ENCODE measurements around the gene TTC31. TPM values are rescaled to one million over a fixed set of nuclear protein-coding genes. Genes with fewer than 3 reads are reported as not detected.

Gene TTC31
- total RNA-seq, 1 donor from 2014 or later = 26.1 TPM

DNA sequence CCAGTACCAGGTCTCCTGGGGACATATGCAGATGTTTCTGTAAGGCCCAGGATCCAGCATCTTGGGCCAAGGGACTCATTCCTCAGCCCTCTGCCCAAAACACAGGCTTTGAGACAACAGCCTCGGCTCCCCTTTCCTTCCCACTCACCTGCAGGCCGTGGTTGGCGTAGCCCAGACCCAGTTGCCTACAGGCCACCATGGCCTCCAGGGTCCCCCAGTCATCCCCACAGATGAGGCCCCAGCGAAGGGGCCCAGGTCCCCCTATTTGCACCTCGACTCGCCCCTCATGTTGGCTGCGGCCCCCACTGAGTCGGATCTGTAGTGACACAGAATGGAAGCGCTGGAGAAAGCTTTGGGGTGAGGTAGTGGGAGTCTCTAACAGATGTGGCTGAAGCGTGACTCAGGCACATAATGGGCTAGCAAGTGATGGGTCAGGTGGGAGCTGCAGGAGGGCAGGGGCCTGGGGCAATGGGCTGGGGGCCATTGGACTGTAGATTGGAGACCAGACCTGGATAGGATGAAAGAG lies 52.6 kb downstream of the TTC31 start:
- TF ChIP-seq, protein P1, sequence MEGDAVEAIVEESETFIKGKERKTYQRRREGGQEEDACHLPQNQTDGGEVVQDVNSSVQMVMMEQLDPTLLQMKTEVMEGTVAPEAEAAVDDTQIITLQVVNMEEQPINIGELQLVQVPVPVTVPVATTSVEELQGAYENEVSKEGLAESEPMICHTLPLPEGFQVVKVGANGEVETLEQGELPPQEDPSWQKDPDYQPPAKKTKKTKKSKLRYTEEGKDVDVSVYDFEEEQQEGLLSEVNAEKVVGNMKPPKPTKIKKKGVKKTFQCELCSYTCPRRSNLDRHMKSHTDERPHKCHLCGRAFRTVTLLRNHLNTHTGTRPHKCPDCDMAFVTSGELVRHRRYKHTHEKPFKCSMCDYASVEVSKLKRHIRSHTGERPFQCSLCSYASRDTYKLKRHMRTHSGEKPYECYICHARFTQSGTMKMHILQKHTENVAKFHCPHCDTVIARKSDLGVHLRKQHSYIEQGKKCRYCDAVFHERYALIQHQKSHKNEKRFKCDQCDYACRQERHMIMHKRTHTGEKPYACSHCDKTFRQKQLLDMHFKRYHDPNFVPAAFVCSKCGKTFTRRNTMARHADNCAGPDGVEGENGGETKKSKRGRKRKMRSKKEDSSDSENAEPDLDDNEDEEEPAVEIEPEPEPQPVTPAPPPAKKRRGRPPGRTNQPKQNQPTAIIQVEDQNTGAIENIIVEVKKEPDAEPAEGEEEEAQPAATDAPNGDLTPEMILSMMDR (IDR thresholded peaks at IDR 0.05; ENCODE audit: unreplicated experiment) = no peak
- Mint-ChIP-seq H3K27me3 (ENCODE audit: low read depth) (no peaks in the 10 kb centered on the region), H3K27ac (no peak overlapping the region), H3K36me3 (no peaks in the 10 kb centered on the region), H3K4me3 (no peak overlapping the region), H3K9me3 (no peaks in the 10 kb centered on the region), H3K4me1 (peaks cover 13% of the 10 kb centered on the region)
- DNase-seq (ENCODE audit: low spot score in 2 of 2, unreplicated experiment in 2 of 2) = no peak

DNA sequence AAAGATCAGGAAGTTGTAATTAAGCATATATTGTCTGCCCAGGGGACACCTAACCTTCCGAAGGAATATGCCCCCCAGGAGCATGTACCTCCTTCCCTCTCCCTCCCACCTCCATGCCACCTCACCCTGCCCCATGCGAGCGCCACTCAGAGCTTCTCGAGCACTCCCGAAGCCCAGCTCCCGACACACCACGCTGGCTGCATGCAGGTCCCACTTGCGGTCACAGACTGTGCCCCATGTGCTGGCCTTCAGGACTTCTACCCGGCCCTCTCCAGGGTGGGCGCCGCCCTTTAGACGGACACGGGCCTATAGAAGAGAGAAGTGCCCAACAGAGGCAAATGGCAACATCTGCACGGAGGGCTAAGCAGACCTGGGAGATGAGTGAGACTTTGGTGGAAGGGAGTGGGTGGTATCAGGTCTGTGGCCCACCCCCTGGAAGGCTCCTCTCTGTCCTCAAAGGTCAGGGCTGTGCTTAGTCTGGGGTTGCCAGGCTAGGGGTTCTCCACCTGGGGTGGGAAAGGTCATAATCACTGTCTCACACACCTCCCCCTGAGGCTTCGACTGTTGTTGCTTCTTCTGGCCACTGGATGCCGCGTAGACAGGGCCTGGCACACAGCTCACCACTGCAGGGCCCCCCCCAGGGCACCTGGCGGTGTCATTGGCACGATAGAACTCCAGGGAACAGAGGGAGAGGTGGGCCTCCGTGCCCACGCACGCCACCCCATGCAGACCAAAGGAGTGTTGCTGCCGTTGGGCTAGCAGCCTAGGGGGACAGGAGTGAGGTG lies 53.5 kb downstream of the TTC31 start:
- Mint-ChIP-seq H3K4me3 (no peak overlapping the region), H3K27me3 (ENCODE audit: low read depth) (no peaks in the 10 kb centered on the region), H3K36me3 (no peaks in the 10 kb centered on the region), H3K4me1 (peaks cover 6% of the 10 kb centered on the region), H3K27ac (no peak overlapping the region), H3K9me3 (no peaks in the 10 kb centered on the region)
- TF ChIP-seq, protein P1 (IDR thresholded peaks at IDR 0.05; ENCODE audit: unreplicated experiment) = no peak
- DNase-seq (ENCODE audit: low spot score in 2 of 2, unreplicated experiment in 2 of 2) = no peak

DNA sequence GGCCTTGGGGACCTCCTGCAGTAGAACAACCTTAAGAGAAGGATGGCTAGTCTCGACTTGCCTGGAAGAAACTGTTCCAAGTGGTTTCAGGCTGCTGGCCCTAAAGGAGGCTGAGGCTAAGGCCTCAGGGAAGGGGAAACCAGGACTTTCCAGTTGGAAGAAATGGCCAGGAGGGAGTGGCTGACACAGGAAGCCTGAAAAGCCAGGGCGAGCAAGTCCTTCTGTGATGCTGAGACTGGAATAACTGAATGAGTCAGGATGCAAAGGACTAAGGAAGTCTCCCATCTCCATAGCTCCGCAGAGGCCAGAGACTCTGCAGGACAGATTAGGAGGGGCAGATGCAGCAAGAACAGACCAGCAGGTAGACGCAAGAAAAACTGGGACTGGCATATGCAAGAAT lies 54.3 kb downstream of the TTC31 start:
- H3K27me3 Mint-ChIP-seq (ENCODE audit: low read depth) = no peaks in the 10 kb centered on the region
- no peak overlapping the region for H3K4me3 Mint-ChIP-seq
- TF ChIP-seq, protein P1 (IDR thresholded peaks at IDR 0.05; ENCODE audit: unreplicated experiment) = no peak
- peaks cover under 1% of the 10 kb centered on the region for H3K36me3 Mint-ChIP-seq
- H3K27ac Mint-ChIP-seq = no peak overlapping the region
- H3K4me1 Mint-ChIP-seq = peaks cover under 1% of the 10 kb centered on the region
- no peak for DNase-seq (ENCODE audit: low spot score in 2 of 2, unreplicated experiment in 2 of 2)
- no peaks in the 10 kb centered on the region for H3K9me3 Mint-ChIP-seq

DNA sequence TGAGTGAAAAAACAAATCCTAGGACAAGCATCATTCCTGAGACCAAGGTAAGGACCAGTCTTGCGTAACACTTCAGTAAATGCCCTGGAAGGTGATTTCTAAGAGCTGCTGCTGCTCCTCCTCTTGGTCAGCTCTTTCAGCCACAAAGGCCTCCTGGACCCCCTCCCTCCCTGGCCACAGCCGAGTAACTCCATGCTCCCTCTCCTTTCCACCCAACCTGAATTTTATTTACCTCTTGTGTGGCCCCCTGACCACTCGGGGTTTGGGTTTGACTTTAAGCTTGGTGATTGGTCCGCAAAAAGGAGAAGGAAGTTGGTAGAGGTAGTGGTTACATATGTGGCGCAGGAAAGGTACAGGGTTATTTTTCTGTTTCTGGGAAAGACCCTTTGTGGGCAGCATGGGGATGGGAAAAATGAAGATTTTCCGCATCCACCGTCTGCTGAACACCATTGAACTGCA lies 56.0 kb downstream of the TTC31 start:
- Mint-ChIP-seq H3K4me3 (no peak overlapping the region), H3K36me3 (peaks cover 3% of the 10 kb centered on the region), H3K9me3 (no peaks in the 10 kb centered on the region), H3K27ac (no peak overlapping the region), H3K27me3 (ENCODE audit: low read depth) (no peaks in the 10 kb centered on the region), H3K4me1 (no peaks in the 10 kb centered on the region)
- TF ChIP-seq, protein P1 (IDR thresholded peaks at IDR 0.05; ENCODE audit: unreplicated experiment) = no peak
- DNase-seq (ENCODE audit: low spot score in 2 of 2, unreplicated experiment in 2 of 2) = no peak

DNA sequence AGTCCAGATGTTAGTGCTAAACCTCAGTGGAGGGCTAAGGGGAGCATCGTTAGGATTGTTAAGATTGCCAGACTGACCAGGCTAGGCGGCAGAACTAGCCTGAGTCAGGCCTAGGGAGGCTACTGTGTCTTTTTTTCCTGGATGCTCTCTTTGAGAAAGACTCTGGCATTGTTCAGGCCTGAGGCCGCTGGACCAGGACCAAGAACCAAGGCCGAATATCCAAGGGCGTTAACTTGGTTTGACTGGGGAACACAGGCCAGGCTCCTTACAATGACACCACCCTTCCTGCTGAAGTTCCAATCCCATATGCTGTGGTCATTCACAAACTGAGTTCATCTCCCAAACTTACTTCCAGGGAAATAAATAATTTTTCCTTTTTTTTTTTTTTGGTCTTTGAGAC lies 57.4 kb downstream of the TTC31 start:
- Mint-ChIP-seq H3K27ac (no peak overlapping the region), H3K4me1 (no peaks in the 10 kb centered on the region), H3K36me3 (peaks cover 3% of the 10 kb centered on the region), H3K27me3 (ENCODE audit: low read depth) (no peaks in the 10 kb centered on the region), H3K9me3 (no peaks in the 10 kb centered on the region), H3K4me3 (no peak overlapping the region)
- DNase-seq (ENCODE audit: low spot score in 2 of 2, unreplicated experiment in 2 of 2) = no peak
- TF ChIP-seq, protein P1 (IDR thresholded peaks at IDR 0.05; ENCODE audit: unreplicated experiment) = no peak
